Activated T-cell treated with anti-CD3 and anti-CD28 coated beads, Interleukin-2, amount 50 U/mL, for 4 hours (primary cell): ENCODE results near the gene SLC44A5. TPM values are rescaled to one million over a fixed set of nuclear protein-coding genes. Genes with fewer than 3 reads are reported as not detected.
"Not testable (repeated sequence)": the region's sequence is repeated elsewhere in the genome, so short reads cannot be mapped to it uniquely, and the experiment has no call there.

Experiments
- ATAC-seq, 2 donors: fragments of 200-7000 bp; cut with Tn5 transposase; one replicate each; pipeline ENCODE4 v1.10.0; 2021
- DNase-seq: peaks from one replicate; pipeline ENCODE4 v3.0.0-alpha.2; 2020
- H3K27me3 Mint-ChIP-seq: one replicate; pipeline ENCODE4 v1.8.0; 2021; ENCODE audit warnings: low read depth, mixed read lengths
- H3K36me3 Mint-ChIP-seq: one replicate; pipeline ENCODE4 v1.8.0; 2022; ENCODE audit warnings: mixed read lengths; ENCODE audit not compliant: insufficient read depth
- H3K4me1 Mint-ChIP-seq: one replicate; pipeline ENCODE4 v1.8.0; 2021; ENCODE audit warnings: low read depth, mixed read lengths
- H3K4me3 Mint-ChIP-seq: one replicate; pipeline ENCODE4 v1.8.0; 2021; ENCODE audit warnings: mild to moderate bottlenecking, moderate library complexity, mixed read lengths
- H3K9me3 Mint-ChIP-seq: one replicate; pipeline ENCODE4 v1.8.0; 2021; ENCODE audit warnings: mixed read lengths
- total RNA-seq, 3 donors: library from RNA; stranded (reverse); gene quantifications; one replicate each; pipeline ENCODE4 v1.2.1, GENCODE V29; 2021

The SLC44A5 gene
- total RNA-seq, 3 donors from 2014 or later: 0.16 TPM; not detected in 2

- peaks cover 4% of the 10 kb centered on the region for H3K36me3 Mint-ChIP-seq
- ATAC-seq (peak in 1 of 2 donors; percentile 18), DNase-seq (no peak)
- no peak overlapping the region for H3K4me3 Mint-ChIP-seq
- H3K4me1 Mint-ChIP-seq: peaks cover 9% of the 10 kb centered on the region
- H3K9me3 Mint-ChIP-seq: peaks cover 3% of the 10 kb centered on the region
- H3K27me3 Mint-ChIP-seq: no peaks in the 10 kb centered on the region
Observed at GRCh38 chr1:75373542-75374159, 237.3 kb downstream of the SLC44A5 start.

GRCh38 chr1:75366595-75366994 lies 244.3 kb downstream of the SLC44A5 start:
- Mint-ChIP-seq H3K4me3 (no peak overlapping the region), H3K27me3 (no peaks in the 10 kb centered on the region), H3K9me3 (peaks cover 29% of the 10 kb centered on the region), H3K4me1 (no peaks in the 10 kb centered on the region), H3K36me3 (peaks cover 4% of the 10 kb centered on the region)
- no peak for DNase-seq
- no peak for ATAC-seq

- Mint-ChIP-seq H3K4me1 (no peaks in the 10 kb centered on the region), H3K27me3 (no peaks in the 10 kb centered on the region), H3K9me3 (peaks cover 24% of the 10 kb centered on the region), H3K4me3 (no peak overlapping the region), H3K36me3 (no peaks in the 10 kb centered on the region)
- DNase-seq (no peak), ATAC-seq (no peak)
Observed at GRCh38 chr1:75361260-75361659, 249.7 kb downstream of the SLC44A5 start.

GRCh38 chr1:75354267-75354666 lies 256.6 kb downstream of the SLC44A5 start:
- not testable (repeated sequence) for H3K9me3 Mint-ChIP-seq, H3K27me3 Mint-ChIP-seq, DNase-seq, H3K4me3 Mint-ChIP-seq, H3K4me1 Mint-ChIP-seq, ATAC-seq, H3K36me3 Mint-ChIP-seq

- H3K36me3 Mint-ChIP-seq: no peaks in the 10 kb centered on the region
- no peaks in the 10 kb centered on the region for H3K27me3 Mint-ChIP-seq
- DNase-seq (no peak), ATAC-seq (no peak)
- no peaks in the 10 kb centered on the region for H3K9me3 Mint-ChIP-seq
- no peaks in the 10 kb centered on the region for H3K4me1 Mint-ChIP-seq
- no peak overlapping the region for H3K4me3 Mint-ChIP-seq
Observed at GRCh38 chr1:75353051-75353450, 257.9 kb downstream of the SLC44A5 start.

GRCh38 chr1:75345538-75346292 lies 265.2 kb downstream of the SLC44A5 start:
- Mint-ChIP-seq H3K36me3 (no peaks in the 10 kb centered on the region), H3K27me3 (no peaks in the 10 kb centered on the region), H3K4me3 (no peak overlapping the region), H3K4me1 (no peaks in the 10 kb centered on the region), H3K9me3 (no peaks in the 10 kb centered on the region)
- DNase-seq (no peak), ATAC-seq (no peak)

- H3K4me1 Mint-ChIP-seq: no peaks in the 10 kb centered on the region
- no peak for DNase-seq
- no peak for ATAC-seq
- H3K27me3 Mint-ChIP-seq: no peaks in the 10 kb centered on the region
- H3K9me3 Mint-ChIP-seq: no peaks in the 10 kb centered on the region
- no peak overlapping the region for H3K4me3 Mint-ChIP-seq
- no peaks in the 10 kb centered on the region for H3K36me3 Mint-ChIP-seq
Observed at GRCh38 chr1:75342786-75343185, 268.1 kb downstream of the SLC44A5 start.

- Mint-ChIP-seq H3K4me1 (no peaks in the 10 kb centered on the region), H3K9me3 (no peaks in the 10 kb centered on the region)
- ATAC-seq: no peak
Observed at GRCh38 chr1:75341537-75341936, 269.4 kb downstream of the SLC44A5 start.

GRCh38 chr1:75338616-75339483 lies 272.1 kb downstream of the SLC44A5 start:
- Mint-ChIP-seq H3K36me3 (no peaks in the 10 kb centered on the region), H3K27me3 (no peaks in the 10 kb centered on the region), H3K4me3 (no peak overlapping the region), H3K9me3 (no peaks in the 10 kb centered on the region), H3K4me1 (no peaks in the 10 kb centered on the region)
- ATAC-seq: no peak
- no peak for DNase-seq

More at GRCh38 chr1:75341537-75341936, 269.4 kb downstream of the SLC44A5 start:
- Mint-ChIP-seq H3K27me3 (no peaks in the 10 kb centered on the region), H3K36me3 (no peaks in the 10 kb centered on the region), H3K4me3 (no peak overlapping the region)
- DNase-seq: no peak

- Mint-ChIP-seq H3K9me3 (no peaks in the 10 kb centered on the region), H3K4me3 (no peak overlapping the region), H3K27me3 (no peaks in the 10 kb centered on the region), H3K36me3 (no peaks in the 10 kb centered on the region), H3K4me1 (no peaks in the 10 kb centered on the region)
- no peak for ATAC-seq
- no peak for DNase-seq
Observed at GRCh38 chr1:75334876-75335389, 276.0 kb downstream of the SLC44A5 start.

- Mint-ChIP-seq H3K27me3 (no peaks in the 10 kb centered on the region), H3K9me3 (no peaks in the 10 kb centered on the region), H3K4me1 (no peaks in the 10 kb centered on the region), H3K4me3 (no peak overlapping the region), H3K36me3 (no peaks in the 10 kb centered on the region)
- DNase-seq (no peak), ATAC-seq (no peak)
Observed at GRCh38 chr1:75330624-75331023, 280.3 kb downstream of the SLC44A5 start.

GRCh38 chr1:75328691-75329090 lies 282.2 kb downstream of the SLC44A5 start:
- ATAC-seq: no peak
- Mint-ChIP-seq H3K36me3 (no peaks in the 10 kb centered on the region), H3K4me1 (no peaks in the 10 kb centered on the region), H3K27me3 (no peaks in the 10 kb centered on the region), H3K9me3 (no peaks in the 10 kb centered on the region), H3K4me3 (no peak overlapping the region)
- DNase-seq: no peak

- no peak for ATAC-seq
- Mint-ChIP-seq H3K27me3 (no peaks in the 10 kb centered on the region), H3K36me3 (no peaks in the 10 kb centered on the region), H3K4me1 (no peaks in the 10 kb centered on the region), H3K9me3 (peaks cover 2% of the 10 kb centered on the region), H3K4me3 (no peak overlapping the region)
- no peak for DNase-seq
Observed at GRCh38 chr1:75327395-75327794, 283.5 kb downstream of the SLC44A5 start.

GRCh38 chr1:75317976-75318375 lies 292.9 kb downstream of the SLC44A5 start:
- no peak for ATAC-seq
- H3K27me3 Mint-ChIP-seq: no peaks in the 10 kb centered on the region
- no peaks in the 10 kb centered on the region for H3K4me1 Mint-ChIP-seq
- H3K9me3 Mint-ChIP-seq: peaks cover 4% of the 10 kb centered on the region
- no peaks in the 10 kb centered on the region for H3K36me3 Mint-ChIP-seq
- no peak for DNase-seq
- no peak overlapping the region for H3K4me3 Mint-ChIP-seq
